H9 (cell line): Measurements from ENCODE around the gene VAV2. TPM values are rescaled to one million over a fixed set of nuclear protein-coding genes. Genes with fewer than 3 reads are reported as not detected.

Experiments used
- DNase-seq: peaks from one replicate; pipeline ENCODE4 v3.0.0-alpha.2; 2017
- H2AFZ ChIP-seq: one replicate; pipeline ENCODE4 v1.6.1; 2013; ENCODE audit warnings: mild to moderate bottlenecking, low read length, control low read depth, moderate library complexity
- H2AK5ac ChIP-seq: 2 replicates; pipeline ENCODE4 v1.6.1; 2013; ENCODE audit warnings: low read length, control low read depth, mixed read lengths; ENCODE audit not compliant: insufficient read length
- H2BK120ac ChIP-seq: one replicate; pipeline ENCODE4 v1.6.1; 2013; ENCODE audit warnings: low read depth, mild to moderate bottlenecking, low read length, control low read depth, inconsistent platforms; ENCODE audit not compliant: poor library complexity, severe bottlenecking
- H2BK12ac ChIP-seq: 2 replicates; pipeline ENCODE4 v1.6.1; 2013; ENCODE audit warnings: low read length, control low read depth, mixed read lengths, low read depth; ENCODE audit not compliant: insufficient read length
- H2BK15ac ChIP-seq: 2 replicates; pipeline ENCODE4 v1.6.1; 2013; ENCODE audit warnings: low read depth, low read length, control low read depth
- H2BK20ac ChIP-seq: one replicate; pipeline ENCODE4 v1.6.1; 2013; ENCODE audit warnings: low read depth, mild to moderate bottlenecking, low read length, control low read depth, inconsistent platforms; ENCODE audit not compliant: poor library complexity, severe bottlenecking
- H2BK5ac ChIP-seq: 2 replicates; pipeline ENCODE4 v1.6.1; 2013; ENCODE audit warnings: low read length, control low read depth, mixed read lengths; ENCODE audit not compliant: insufficient read length
- H3K14ac ChIP-seq: 2 replicates; pipeline ENCODE4 v1.6.1; 2013; ENCODE audit warnings: low read length, control low read depth; ENCODE audit not compliant: insufficient read depth
- H3K18ac ChIP-seq: 2 replicates; pipeline ENCODE4 v1.6.1; 2013; ENCODE audit warnings: low read depth, mild to moderate bottlenecking, mixed read lengths, low read length, control low read depth; ENCODE audit not compliant: insufficient read length
- H3K23ac ChIP-seq: 2 replicates; pipeline ENCODE4 v1.6.1; 2013; ENCODE audit warnings: low read length, control low read depth, mixed read lengths, low read depth; ENCODE audit not compliant: insufficient read length
- H3K23me2 ChIP-seq: 2 replicates; pipeline ENCODE4 v1.6.1; 2013; ENCODE audit warnings: low read depth, mild to moderate bottlenecking, mixed read lengths, low read length, control low read depth; ENCODE audit not compliant: insufficient read length, poor library complexity, severe bottlenecking
- H3K27ac ChIP-seq: 2 replicates; pipeline ENCODE4 v1.5.1; 2013; ENCODE audit warnings: low read length, control low read depth, mixed read lengths, low read depth; ENCODE audit not compliant: insufficient read length
- H3K27me3 ChIP-seq: 2 replicates; pipeline ENCODE4 v1.6.1; 2013; ENCODE audit warnings: low read length, control low read depth, inconsistent platforms; ENCODE audit not compliant: insufficient read depth
- H3K4ac ChIP-seq: 2 replicates; pipeline ENCODE4 v1.6.1; 2013; ENCODE audit warnings: low read depth, mild to moderate bottlenecking, control low read depth, inconsistent platforms, low read length, moderate library complexity
- H3K4me1 ChIP-seq: 2 replicates; pipeline ENCODE4 v1.6.1; 2013; ENCODE audit warnings: low read length, control low read depth, inconsistent platforms; ENCODE audit not compliant: insufficient read depth
- H3K4me2 ChIP-seq: 2 replicates; pipeline ENCODE4 v1.6.1; 2013; ENCODE audit warnings: low read length, control low read depth, mixed read lengths; ENCODE audit not compliant: insufficient read length, insufficient read depth
- H3K56ac ChIP-seq: 2 replicates; pipeline ENCODE4 v1.6.1; 2013; ENCODE audit warnings: low read depth, mild to moderate bottlenecking, mixed read lengths, low read length, control low read depth; ENCODE audit not compliant: insufficient read length
- H3K79me1 ChIP-seq: 2 replicates; pipeline ENCODE4 v1.6.1; 2013; ENCODE audit warnings: low read depth, mild to moderate bottlenecking, moderate library complexity, low read length, control low read depth, inconsistent platforms; ENCODE audit not compliant: insufficient read depth, poor library complexity, severe bottlenecking
- H3K79me2 ChIP-seq: 2 replicates; pipeline ENCODE4 v1.6.1; 2013; ENCODE audit warnings: low read length, control low read depth, inconsistent platforms; ENCODE audit not compliant: insufficient read depth
- H3K9ac ChIP-seq: 2 replicates; pipeline ENCODE4 v1.6.1; 2013; ENCODE audit warnings: low read length, control low read depth, mixed read lengths; ENCODE audit not compliant: insufficient read length; ENCODE audit errors: extremely low read depth
- H3K9me3 ChIP-seq: one replicate; pipeline ENCODE4 v1.6.1; 2013; ENCODE audit warnings: low read depth, low read length, inconsistent platforms; ENCODE audit not compliant: control insufficient read depth
- H3T11ph ChIP-seq: one replicate; pipeline ENCODE4 v1.6.1; 2013; ENCODE audit warnings: mild to moderate bottlenecking, low read length, control low read depth, inconsistent platforms
- H4K20me1 ChIP-seq: one replicate; pipeline ENCODE4 v1.6.1; 2013; ENCODE audit not compliant: control insufficient read depth, insufficient read length, insufficient read depth
- H4K5ac ChIP-seq: 2 replicates; pipeline ENCODE4 v1.6.1; 2013; ENCODE audit warnings: low read depth, mild to moderate bottlenecking, mixed read lengths, low read length, control low read depth; ENCODE audit not compliant: insufficient read length
- H4K8ac ChIP-seq: replicated peaks from 2 replicates; pipeline ENCODE4 v1.6.1; 2013; ENCODE audit warnings: low read length, control low read depth, mixed read lengths, low read depth; ENCODE audit not compliant: insufficient read length
- H4K91ac ChIP-seq: 2 replicates; pipeline ENCODE4 v1.6.1; 2013; ENCODE audit warnings: low read depth, mild to moderate bottlenecking, moderate library complexity, mixed read lengths, low read length, control low read depth; ENCODE audit not compliant: insufficient read length
- H3K27ac Mint-ChIP-seq, 3 experiments: 2 replicates in 2 of 3; 3 replicates in 1 of 3; pipeline ENCODE4 v1.8.0; 2020 to 2021; ENCODE audit warnings: mixed read lengths in 3 of 3, mild to moderate bottlenecking in 1 of 3, moderate library complexity in 1 of 3
- H3K27me3 Mint-ChIP-seq: 2 replicates; pipeline ENCODE4 v1.8.0; 2021; ENCODE audit warnings: low read depth, mild to moderate bottlenecking, moderate library complexity, mixed read lengths
- H3K36me3 Mint-ChIP-seq, 3 experiments: 2 replicates in 2 of 3; 3 replicates in 1 of 3; pipeline ENCODE4 v1.8.0; 2020 to 2021; ENCODE audit warnings: low read depth in 3 of 3, mixed read lengths in 3 of 3; ENCODE audit not compliant: insufficient read depth in 1 of 3
- H3K4me1 Mint-ChIP-seq, 2 experiments: 2 replicates each; pipeline ENCODE4 v1.8.0; 2020; ENCODE audit warnings: mixed read lengths in 2 of 2
- H3K4me3 Mint-ChIP-seq, 2 experiments: 2 replicates in 1 of 2; 3 replicates in 1 of 2; pipeline ENCODE4 v1.8.0; 2020 to 2021; ENCODE audit warnings: mild to moderate bottlenecking in 2 of 2, mixed read lengths in 2 of 2, moderate library complexity in 1 of 2
- H3K9me3 Mint-ChIP-seq, 2 experiments: 2 replicates in 1 of 2; 3 replicates in 1 of 2; pipeline ENCODE4 v1.8.0; 2020; ENCODE audit warnings: mild to moderate bottlenecking in 2 of 2, mixed read lengths in 2 of 2, moderate library complexity in 1 of 2
- WGBS: extraction: QIAGEN DNeasy Blood & Tissue Kit; methylation state at CpG from one replicate; pipeline ENCODE4 v1.1.7; 2013; ENCODE audit warnings: missing lambda C conversion rate, low lambda C conversion rate, mixed read lengths; ENCODE audit not compliant: insufficient read length; ENCODE audit errors: extremely low coverage; 5-methylcytosine and 5-hydroxymethylcytosine counted together
- total RNA-seq: library from RNA; stranded (reverse); gene quantifications from 2 replicates; pipeline ENCODE4 v1.2.1, GENCODE V29; 2021
- TF ChIP-seq, protein P1 (sequence below): fragments of 200-600 bp; sonication (generic); conservative IDR thresholded peaks from 3 replicates; pipeline ENCODE4 v1.8.0; 2021; ENCODE audit warnings: antibody characterized with exemption, mild to moderate bottlenecking

Gene VAV2
- total RNA-seq, 1 experiment from 2014 or later: 58.7 TPM

DNA sequence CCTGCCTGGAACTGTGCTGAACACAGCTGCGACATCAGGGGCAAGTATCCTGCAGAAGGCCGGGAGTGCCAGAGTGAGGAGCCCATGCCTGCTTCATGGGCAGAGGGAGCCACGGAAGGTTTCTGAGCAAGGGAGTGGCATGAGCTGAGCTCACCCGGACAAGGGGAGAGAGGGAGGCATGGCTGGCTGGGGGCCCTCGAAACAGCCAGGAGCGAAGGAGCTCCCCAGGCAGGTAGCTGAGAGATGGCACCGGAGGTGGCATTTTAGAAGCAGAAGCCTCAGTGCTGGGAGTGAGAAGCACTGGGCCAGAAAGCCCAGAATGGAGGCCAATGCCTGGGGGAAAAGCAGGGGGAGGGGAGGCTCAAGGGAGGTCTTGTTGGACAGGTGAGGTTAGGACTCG, 197.1 kb downstream of the VAV2 start:
- Histone ChIP-seq H3K9ac (no peak overlapping the region), H3K14ac (no peak overlapping the region), H3K79me1 (no peaks in the 10 kb centered on the region), H2AK5ac (no peak overlapping the region), H3K23me2 (no peaks in the 10 kb centered on the region), H2BK12ac (no peak overlapping the region), H3K4ac (no peak overlapping the region), H3K27ac (no peak overlapping the region), H4K8ac (no peak overlapping the region), H2BK120ac (no peak overlapping the region), H2BK20ac (no peak overlapping the region), H3K23ac (no peak overlapping the region), H3K56ac (no peak overlapping the region), H2BK5ac (no peak overlapping the region), H3K4me2 (no peak overlapping the region), H2BK15ac (no peak overlapping the region), H3K18ac (no peak overlapping the region), H4K20me1 (no peaks in the 10 kb centered on the region), H4K91ac (no peak overlapping the region), H3K27me3 (no peaks in the 10 kb centered on the region), H2AFZ (no peak overlapping the region), H3T11ph (no peak overlapping the region), H3K9me3 (no peaks in the 10 kb centered on the region), H3K79me2 (no peaks in the 10 kb centered on the region), H4K5ac (no peak overlapping the region), H3K4me1 (no peaks in the 10 kb centered on the region)
- Mint-ChIP-seq H3K4me1 (peaks cover 5 to 21% of the 10 kb centered on the region in 2 experiments; a peak in 3 of 4 replicates), H3K9me3 (no peaks in the 10 kb centered on the region), H3K27me3 (no peaks in the 10 kb centered on the region; the same call in 1 of the 2 replicates), H3K4me3 (no peak overlapping the region), H3K36me3 (peaks cover 10 to 57% (median 23%) of the 10 kb centered on the region in 3 experiments; a peak in 6 of 7 replicates), H3K27ac (peak overlapping the region; percentile 47 to 83 (median 55); a peak in 4 of 7 replicates)
- no CpG with 5 or more reads among the region's 8 CpGs for WGBS
- no peak for DNase-seq
- TF ChIP-seq, protein P1, sequence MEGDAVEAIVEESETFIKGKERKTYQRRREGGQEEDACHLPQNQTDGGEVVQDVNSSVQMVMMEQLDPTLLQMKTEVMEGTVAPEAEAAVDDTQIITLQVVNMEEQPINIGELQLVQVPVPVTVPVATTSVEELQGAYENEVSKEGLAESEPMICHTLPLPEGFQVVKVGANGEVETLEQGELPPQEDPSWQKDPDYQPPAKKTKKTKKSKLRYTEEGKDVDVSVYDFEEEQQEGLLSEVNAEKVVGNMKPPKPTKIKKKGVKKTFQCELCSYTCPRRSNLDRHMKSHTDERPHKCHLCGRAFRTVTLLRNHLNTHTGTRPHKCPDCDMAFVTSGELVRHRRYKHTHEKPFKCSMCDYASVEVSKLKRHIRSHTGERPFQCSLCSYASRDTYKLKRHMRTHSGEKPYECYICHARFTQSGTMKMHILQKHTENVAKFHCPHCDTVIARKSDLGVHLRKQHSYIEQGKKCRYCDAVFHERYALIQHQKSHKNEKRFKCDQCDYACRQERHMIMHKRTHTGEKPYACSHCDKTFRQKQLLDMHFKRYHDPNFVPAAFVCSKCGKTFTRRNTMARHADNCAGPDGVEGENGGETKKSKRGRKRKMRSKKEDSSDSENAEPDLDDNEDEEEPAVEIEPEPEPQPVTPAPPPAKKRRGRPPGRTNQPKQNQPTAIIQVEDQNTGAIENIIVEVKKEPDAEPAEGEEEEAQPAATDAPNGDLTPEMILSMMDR: no peak
